GM19328 (cell line): ENCODE data around the gene NHERF2.

ENCODE experiments used
- ATAC-seq: cut with Tn5 transposase; IDR thresholded peaks from one replicate; pipeline ENCODE4 v1.9.1; 2021; ENCODE audit warnings: mild to moderate bottlenecking, moderate library complexity; ENCODE audit not compliant: unreplicated experiment

NHERF2 gene

GRCh38 chr16:2038382-2039231, 11.9 kb downstream of the NHERF2 start:
- no peak for ATAC-seq

GRCh38 chr16:2039274-2040031, 12.8 kb downstream of the NHERF2 start:
- ATAC-seq: no peak

GRCh38 chr16:2040041-2040786, 13.5 kb downstream of the NHERF2 start:
- ATAC-seq: no peak

- ATAC-seq: no peak
These were observed 14.3 kb downstream of the NHERF2 start for GRCh38 chr16:2040787-2041522.

GRCh38 chr16:2042171-2042985, 15.7 kb downstream of the NHERF2 start:
- ATAC-seq: no peak

GRCh38 chr16:2042986-2043666, 16.4 kb downstream of the NHERF2 start:
- no peak for ATAC-seq

GRCh38 chr16:2043667-2044451, 17.2 kb downstream of the NHERF2 start:
- no peak for ATAC-seq

- ATAC-seq: no peak
These were observed 17.8 kb downstream of the NHERF2 start for GRCh38 chr16:2044541-2044940.

- ATAC-seq: no peak
These were observed 19.5 kb downstream of the NHERF2 start for GRCh38 chr16:2045965-2046892.

GRCh38 chr16:2046893-2047329, 20.2 kb downstream of the NHERF2 start:
- no peak for ATAC-seq

- peak; percentile 91 for ATAC-seq
These were observed 20.8 kb downstream of the NHERF2 start, which contains the start of the genes NTHL1 and TSC2 for GRCh38 chr16:2047330-2048115. NTHL1 (minus strand) TSS chr16:2047834; CDS start chr16:2047823, 11 bp downstream. TSC2 (plus strand) TSS chr16:2047985; CDS start chr16:2048616, 631 bp downstream.

- ATAC-seq: no peak
These were observed 21.4 kb downstream of the NHERF2 start for GRCh38 chr16:2048116-2048543.

- ATAC-seq: no peak
These were observed 26.5 kb downstream of the NHERF2 start for GRCh38 chr16:2053211-2053610.

- ATAC-seq: no peak
These were observed 27.2 kb downstream of the NHERF2 start for GRCh38 chr16:2053897-2054296.

- ATAC-seq: no peak
These were observed 28.0 kb downstream of the NHERF2 start for GRCh38 chr16:2054543-2055245.

GRCh38 chr16:2056077-2056476, 29.4 kb downstream of the NHERF2 start:
- ATAC-seq: no peak
